GM21447 (cell line): ENCODE measurements around the gene DUSP15.
"Not testable (repeated sequence)": the region's sequence is repeated elsewhere in the genome, so short reads cannot be mapped to it uniquely, and the experiment has no call there.

Source experiments
- ATAC-seq: cut with Tn5 transposase; IDR thresholded peaks from one replicate; pipeline ENCODE4 v1.9.1; 2021; ENCODE audit not compliant: unreplicated experiment

Gene DUSP15

GRCh38 chr20:31824125-31824485 lies 46.2 kb downstream of the DUSP15 start:
- ATAC-seq, result no peak

GRCh38 chr20:31823360-31824124 lies 46.8 kb downstream of the DUSP15 start:
- ATAC-seq, result no peak

GRCh38 chr20:31822421-31823330 lies 47.7 kb downstream of the DUSP15 start:
- no peak for ATAC-seq

DNA sequence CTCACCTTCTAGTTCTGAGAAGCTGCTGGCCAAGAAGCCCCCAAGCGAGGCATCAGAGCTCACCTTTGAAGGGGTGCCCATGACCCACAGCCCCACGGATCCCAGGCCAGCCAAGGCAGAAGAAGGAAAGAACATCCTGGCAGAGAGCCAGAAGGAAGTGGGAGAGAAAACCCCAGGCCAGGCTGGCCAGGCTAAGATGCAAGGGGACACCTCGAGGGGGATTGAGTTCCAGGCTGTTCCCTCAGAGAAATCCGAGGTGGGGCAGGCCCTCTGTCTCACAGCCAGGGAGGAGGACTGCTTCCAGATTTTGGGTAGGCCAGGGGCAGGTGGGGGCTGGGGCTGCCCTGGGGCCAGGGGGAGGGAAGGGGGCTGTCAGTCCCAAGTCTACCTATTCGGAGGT lies 48.9 kb downstream of the DUSP15 start:
- no peak for ATAC-seq

GRCh38 chr20:31820228-31820627 lies 50.1 kb downstream of the DUSP15 start:
- ATAC-seq, result no peak

- no peak for ATAC-seq
Observed at GRCh38 chr20:31819083-31819784, 51.1 kb downstream of the DUSP15 start, which contains the start of gene MYLK2. Gene MYLK2, plus strand, starts transcription at chr20:31819356. Its CDS starts 225 bp downstream, at chr20:31819581.

GRCh38 chr20:31818376-31818908 lies 51.9 kb downstream of the DUSP15 start:
- ATAC-seq, result no peak

- no peak for ATAC-seq
Observed at GRCh38 chr20:31817461-31817860, 52.9 kb downstream of the DUSP15 start.

GRCh38 chr20:31816221-31816620 lies 54.1 kb downstream of the DUSP15 start:
- ATAC-seq, result no peak

GRCh38 chr20:31815408-31816188 lies 54.7 kb downstream of the DUSP15 start:
- ATAC-seq, result no peak

GRCh38 chr20:31814142-31814541 lies 56.2 kb downstream of the DUSP15 start:
- ATAC-seq, result not testable (repeated sequence)

DNA sequence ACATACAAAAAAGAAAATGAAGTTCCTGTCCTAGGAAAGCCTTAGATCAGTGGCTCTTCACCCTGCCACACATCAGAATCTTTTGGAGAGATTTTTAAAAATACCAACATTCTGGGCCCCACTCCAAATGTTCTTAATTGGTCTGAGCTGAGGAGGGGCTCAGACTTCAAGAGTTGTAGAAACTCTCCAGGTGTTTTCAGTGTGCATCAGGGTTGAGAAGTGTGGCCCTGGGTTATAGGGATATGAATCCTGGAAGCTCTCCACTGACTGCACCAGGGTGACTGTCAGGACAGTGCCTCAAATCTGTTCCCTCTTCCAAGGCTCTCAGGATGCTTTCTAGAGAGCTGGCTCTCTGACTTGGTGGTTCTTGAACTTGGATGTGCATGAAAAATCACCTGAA lies 56.7 kb downstream of the DUSP15 start:
- ATAC-seq, result no peak

- no peak for ATAC-seq
Observed at GRCh38 chr20:31811796-31812728, 58.3 kb downstream of the DUSP15 start.

- no peak for ATAC-seq
Observed at GRCh38 chr20:31811198-31811597, 59.1 kb downstream of the DUSP15 start.
